Endothelial cell of umbilical vein (primary cell): Measurements from ENCODE around the gene LRRC8E. TPM values are rescaled to one million over a fixed set of nuclear protein-coding genes. Genes with fewer than 3 reads are reported as not detected.

Experiments
- BruUV-seq: library from RNA; stranded (reverse); fragments of 400-500 nt; replicated peaks from 2 replicates; lab custom pipeline; 2021; lab: Mats Ljungman, UMichigan
- CTCF ChIA-PET: fragments of 300-600, 350-600 bp; sonication (Branson Sonifier 250); formaldehyde crosslinking; loops from one replicate; lab custom pipeline; 2021; ENCODE audit warnings: antibody characterized with exemption, inconsistent platforms; lab: Charles Lee
- POLR2A ChIA-PET: fragments of 300-600, 350-600 bp; sonication (Branson Sonifier 250); formaldehyde crosslinking; loops from one replicate; lab custom pipeline; 2021; ENCODE audit warnings: antibody characterized with exemption, inconsistent platforms; lab: Charles Lee
- DNase-seq: peaks from one replicate; pipeline ENCODE4 v3.0.0-alpha.2; 2011; ENCODE audit warnings: low read depth, low spot score
- FAIRE-seq: peaks from 2 replicates; lab custom pipeline; 2011; peaks lifted over from hg19 to GRCh38; lab: Jason Lieb, UNC
- H2AFZ ChIP-seq: 2 replicates; pipeline ENCODE4 v1.6.0; 2012; ENCODE audit warnings: low read depth, low read length, control low read depth, inconsistent platforms
- H3K27ac ChIP-seq: 2 replicates; pipeline ENCODE4 v1.5.1; 2011; ENCODE audit warnings: low read depth, mild to moderate bottlenecking, control low read depth, low read length, moderate library complexity; ENCODE audit not compliant: insufficient read depth
- H3K27me3 ChIP-seq, 2 experiments: 2 replicates each; pipeline versions ENCODE4 v1.6.0 to v1.6.1; 2011; ENCODE audit warnings: low read length in 2 of 2, mixed read lengths in 1 of 2; ENCODE audit not compliant: control insufficient read depth in 2 of 2, insufficient read depth in 2 of 2
- H3K36me3 ChIP-seq, 2 experiments: 2 replicates in 1 of 2; 3 replicates in 1 of 2; pipeline ENCODE4 v1.5.1; 2011; ENCODE audit warnings: low read length in 2 of 2, mild to moderate bottlenecking in 1 of 2, moderate library complexity in 1 of 2; ENCODE audit not compliant: control insufficient read depth in 2 of 2, insufficient read depth in 2 of 2; ENCODE audit errors: extremely low read depth in 1 of 2
- H3K4me1 ChIP-seq: 3 replicates; pipeline ENCODE4 v1.5.1; 2011; ENCODE audit warnings: mild to moderate bottlenecking, low read length; ENCODE audit not compliant: control insufficient read depth, insufficient read depth; ENCODE audit errors: extremely low read depth
- H3K4me2 ChIP-seq: 2 replicates; pipeline ENCODE4 v1.6.1; 2011; ENCODE audit warnings: low read length, control low read depth, mixed read lengths; ENCODE audit not compliant: insufficient read depth
- H3K4me3 ChIP-seq, 3 experiments: fragments of 200-600 bp in 1 of 3; sonication (generic), shearing (Covaris generic) in 1 of 3; replicated peaks in 1 of 3; 2 replicates each; pipeline ENCODE4 v1.5.1; 2011 to 2016; ENCODE audit warnings: control low read depth in 3 of 3, low read length in 3 of 3, mild to moderate bottlenecking in 2 of 3, inconsistent platforms in 1 of 3, low read depth in 1 of 3, moderate library complexity in 1 of 3; ENCODE audit not compliant: insufficient read depth in 1 of 3
- H3K79me2 ChIP-seq: 2 replicates; pipeline ENCODE4 v1.6.0; 2012; ENCODE audit warnings: low read length, inconsistent platforms; ENCODE audit not compliant: control insufficient read depth, insufficient read depth
- H3K9ac ChIP-seq: replicated peaks from 2 replicates; pipeline ENCODE3; 2011; ENCODE audit warnings: low read length, control low read depth; ENCODE audit not compliant: insufficient read depth; ENCODE audit errors: extremely low read depth
- H3K9me1 ChIP-seq: replicated peaks from 3 replicates; pipeline ENCODE4 v1.6.0; 2011; ENCODE audit warnings: mild to moderate bottlenecking, low read length; ENCODE audit not compliant: control insufficient read depth, insufficient read depth; ENCODE audit errors: extremely low read depth
- H3K9me3 ChIP-seq: replicated peaks from 2 replicates; pipeline ENCODE4 v1.5.1; 2012; ENCODE audit warnings: low read length, inconsistent platforms; ENCODE audit not compliant: control insufficient read depth, insufficient read depth
- H4K20me1 ChIP-seq: replicated peaks from 2 replicates; pipeline ENCODE3; 2011; ENCODE audit warnings: mild to moderate bottlenecking, low read length; ENCODE audit not compliant: control insufficient read depth, insufficient read depth; ENCODE audit errors: extremely low read depth
- EZH2 ChIP-seq: IDR thresholded peaks from 2 replicates; pipeline ENCODE4 v1.6.1; 2012; ENCODE audit warnings: borderline replicate concordance, low read depth, mild to moderate bottlenecking, moderate library complexity, low read length, inconsistent platforms; ENCODE audit not compliant: severe bottlenecking
- FOS ChIP-seq: IDR thresholded peaks from 2 replicates; pipeline ENCODE4 v1.6.1; 2011; ENCODE audit warnings: mild to moderate bottlenecking, low read length, moderate library complexity, borderline replicate concordance; ENCODE audit not compliant: insufficient read depth
- GATA2 ChIP-seq: IDR thresholded peaks from 2 replicates; pipeline ENCODE4 v1.7.0; 2011; ENCODE audit warnings: low read depth, mild to moderate bottlenecking, moderate library complexity, mixed read lengths, low read length; ENCODE audit not compliant: insufficient read length, insufficient read depth
- MAX ChIP-seq: IDR thresholded peaks from 2 replicates; pipeline ENCODE4 v1.6.1; 2011; ENCODE audit not compliant: insufficient read depth, insufficient read length
- MYC ChIP-seq: IDR thresholded peaks from one replicate; pipeline ENCODE4 v1.6.1; 2011; ENCODE audit warnings: mild to moderate bottlenecking, low read depth, low read length
- POLR2A ChIP-seq: IDR thresholded peaks from 2 replicates; pipeline ENCODE4 v1.6.1; 2012; ENCODE audit warnings: low read depth, mild to moderate bottlenecking, control low read depth, low read length
- POLR2AphosphoS5 ChIP-seq: IDR thresholded peaks from 2 replicates; pipeline ENCODE4 v1.6.1; 2012; ENCODE audit warnings: low read depth, mild to moderate bottlenecking, control low read depth, low read length, moderate library complexity; ENCODE audit not compliant: insufficient read depth
- dilution Hi-C: fragments of 300-500 bp; cut with MboI; formaldehyde crosslinking; loops from one replicate; pipeline ENCODE4 v1.15.0; 2019; ENCODE audit warnings: low sequenced_read_pairs; ENCODE audit not compliant: extremely low pct_ligation_motif_present
- intact Hi-C: fragments of 100-400 bp; cut with micrococcal nuclease; formaldehyde crosslinking; loops from one replicate; pipeline ENCODE4 v1.10.0; 2022
- polyA plus RNA-seq, 4 experiments: library from polyadenylated mRNA; depleted of rRNA in 3 of 4; stranded (reverse) in 3 of 4; unstranded in 1 of 4; fragments of >200 nt; gene quantifications; 2 replicates each; pipeline versions ENCODE4 v1.2.1 to v1.2.3, GENCODE V29; 2011 to 2012; ENCODE audit warnings: missing spikeins in 1 of 4
- total RNA-seq: library from RNA; stranded (reverse); gene quantifications from 2 replicates; pipeline ENCODE4 v1.2.3, GENCODE V29; 2021

LRRC8E gene
- total and polyA plus RNA-seq, 2 donors (not counting 3 experiments of a cell fraction or from before 2014, with no cell fraction given), result 1.1 to 1.6 TPM

- Histone ChIP-seq H3K9me3 (no peaks in the 10 kb centered on the region), H3K27me3 (peaks cover 11 to 25% of the 10 kb centered on the region in 2 experiments), H3K9ac (no peak within 1 kb of the TSS), H4K20me1 (no peaks in the 10 kb centered on the region), H3K36me3 (no peaks in the 10 kb centered on the region), H3K27ac (no peak within 1 kb of the TSS), H2AFZ (no peak within 1 kb of the TSS), H3K9me1 (no peaks in the 10 kb centered on the region), H3K4me3 (peak within 1 kb of the TSS in 1 of 3 experiments; percentile 6), H3K4me2 (no peak within 1 kb of the TSS), H3K79me2 (no peaks in the 10 kb centered on the region), H3K4me1 (no peaks in the 10 kb centered on the region)
- no TSS peak for BruUV-seq
- intact Hi-C loops (loop anchor here (5.0 kb wide), 1 partner anchor 42 kb away; the partner anchor contains the start of gene EVI5L), dilution Hi-C loops (no loop called here)
- FAIRE-seq (no peak), DNase-seq (peak; percentile 35)
- POLR2A ChIA-PET, result interaction anchor here (0.6 kb wide), 1 partner anchor 473 kb away, joined by 3 read pairs; no protein-coding TSS in a partner anchor
- CTCF ChIA-PET, result interaction anchor here (1.0 kb wide), 2 partner anchors 11 to 13 kb away, joined by 3 read pairs; no protein-coding TSS in a partner anchor
- TF ChIP-seq MYC, result no peak
- no peak for TF ChIP-seq FOS
- TF ChIP-seq MAX, result no peak
- TF ChIP-seq GATA2, result no peak
- no peak for TF ChIP-seq POLR2AphosphoS5
- peak; percentile 90 for TF ChIP-seq EZH2
- no peak for TF ChIP-seq POLR2A
These were observed 14.0 kb upstream of the LRRC8E start, which contains the start of gene PRR36 for GRCh38 chr19:7874076-7874896. Gene PRR36, minus strand, starts transcription at chr19:7874390. Its CDS starts 701 bp downstream, at chr19:7873689.
